Testis (tissue), 2 donors: Measurements from ENCODE around the gene GPC6.

ENCODE experiments used
- POLR2A ChIP-seq: fragments of 450-650 bp; IDR thresholded peaks from one replicate; pipeline ENCODE4 v1.6.1; 2017; ENCODE audit warnings: antibody characterized with exemption, mild to moderate bottlenecking, moderate library complexity
- TF ChIP-seq, protein P1 (sequence below), 3 experiments: fragments of 450-650 bp in 2 of 3; fragments of 200-600 bp in 1 of 3; sonication (generic) in 1 of 3; IDR thresholded peaks; one replicate each; pipeline ENCODE4 v1.5.1; 2016 to 2019; ENCODE audit warnings: antibody characterized with exemption in 3 of 3, mild to moderate bottlenecking in 2 of 3, moderate library complexity in 1 of 3

DNA sequence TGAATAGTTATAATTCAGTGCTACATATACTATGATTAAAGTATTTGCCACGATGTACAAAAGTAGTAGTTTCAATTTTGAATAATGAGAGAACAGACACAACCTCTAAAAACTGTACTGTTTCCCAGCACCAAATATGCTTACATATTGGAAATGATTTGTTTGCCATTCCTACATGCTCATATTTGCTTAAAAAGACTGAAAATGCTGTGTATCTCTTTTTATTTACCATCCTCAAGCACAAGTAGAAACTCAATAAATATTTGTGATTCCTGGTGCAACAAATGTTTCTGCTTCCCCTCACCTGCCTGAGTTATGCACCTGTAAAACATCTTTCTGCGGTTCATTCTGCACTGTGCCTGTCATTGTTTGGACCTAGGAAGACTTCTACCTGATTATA is 740.7 kb downstream of the GPC6 start:
- TF ChIP-seq, protein P1, sequence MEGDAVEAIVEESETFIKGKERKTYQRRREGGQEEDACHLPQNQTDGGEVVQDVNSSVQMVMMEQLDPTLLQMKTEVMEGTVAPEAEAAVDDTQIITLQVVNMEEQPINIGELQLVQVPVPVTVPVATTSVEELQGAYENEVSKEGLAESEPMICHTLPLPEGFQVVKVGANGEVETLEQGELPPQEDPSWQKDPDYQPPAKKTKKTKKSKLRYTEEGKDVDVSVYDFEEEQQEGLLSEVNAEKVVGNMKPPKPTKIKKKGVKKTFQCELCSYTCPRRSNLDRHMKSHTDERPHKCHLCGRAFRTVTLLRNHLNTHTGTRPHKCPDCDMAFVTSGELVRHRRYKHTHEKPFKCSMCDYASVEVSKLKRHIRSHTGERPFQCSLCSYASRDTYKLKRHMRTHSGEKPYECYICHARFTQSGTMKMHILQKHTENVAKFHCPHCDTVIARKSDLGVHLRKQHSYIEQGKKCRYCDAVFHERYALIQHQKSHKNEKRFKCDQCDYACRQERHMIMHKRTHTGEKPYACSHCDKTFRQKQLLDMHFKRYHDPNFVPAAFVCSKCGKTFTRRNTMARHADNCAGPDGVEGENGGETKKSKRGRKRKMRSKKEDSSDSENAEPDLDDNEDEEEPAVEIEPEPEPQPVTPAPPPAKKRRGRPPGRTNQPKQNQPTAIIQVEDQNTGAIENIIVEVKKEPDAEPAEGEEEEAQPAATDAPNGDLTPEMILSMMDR (IDR thresholded peaks at IDR 0.05) = no peak
- TF ChIP-seq POLR2A = no peak
